Activated B cell treated with CpG ODN at 0.5 μM for 24 hours (primary cell): Measurements from ENCODE around the gene CDRT4. TPM values are rescaled to one million over a fixed set of nuclear protein-coding genes. Genes with fewer than 3 reads are reported as not detected.

Source experiments
- ATAC-seq: fragments of 200-7000 bp; cut with Tn5 transposase; one replicate; pipeline ENCODE4 v1.10.0; 2021; ENCODE audit warnings: low read depth, mild to moderate bottlenecking, moderate library complexity
- CTCF ChIA-PET: fragments of 350-600 bp; sonication (Branson Sonifier 250); formaldehyde crosslinking; loops from one replicate; lab custom pipeline; 2021; ENCODE audit warnings: antibody characterized with exemption; lab: Charles Lee
- POLR2A ChIA-PET: fragments of 350-600 bp; sonication (Branson Sonifier 250); formaldehyde crosslinking; loops from one replicate; lab custom pipeline; 2021; ENCODE audit warnings: antibody characterized with exemption; lab: Charles Lee
- DNase-seq: peaks from one replicate; pipeline ENCODE4 v3.0.0; 2022
- H3K27ac Mint-ChIP-seq: one replicate; pipeline ENCODE4 v1.8.0; 2020; ENCODE audit warnings: mixed read lengths
- H3K27me3 Mint-ChIP-seq: one replicate; pipeline ENCODE4 v1.8.0; 2021; ENCODE audit warnings: mixed read lengths
- H3K36me3 Mint-ChIP-seq: one replicate; pipeline ENCODE4 v1.8.0; 2021; ENCODE audit warnings: low read depth, mixed read lengths
- H3K4me1 Mint-ChIP-seq: one replicate; pipeline ENCODE4 v1.8.0; 2021; ENCODE audit warnings: mixed read lengths
- H3K4me3 Mint-ChIP-seq: one replicate; pipeline ENCODE4 v1.8.0; 2020; ENCODE audit warnings: mild to moderate bottlenecking, mixed read lengths
- H3K9me3 Mint-ChIP-seq: one replicate; pipeline ENCODE4 v1.8.0; 2020; ENCODE audit warnings: mixed read lengths
- intact Hi-C: fragments of 100-400 bp; cut with micrococcal nuclease; formaldehyde crosslinking; loops from one replicate; pipeline ENCODE4 v1.15.1; 2024
- total RNA-seq: library from RNA; stranded (reverse); gene quantifications from 2 replicates; pipeline ENCODE4 v1.2.3, GENCODE V29; 2022
- TF ChIP-seq, protein P1 (sequence below): fragments of 200-600 bp; IDR thresholded peaks from one replicate; pipeline ENCODE4 v1.8.0; 2022; ENCODE audit warnings: antibody characterized with exemption, mild to moderate bottlenecking

The CDRT4 gene
- total RNA-seq, 1 donor from 2014 or later, result 5.3 TPM

- no peak for ATAC-seq
- POLR2A ChIA-PET, result no interaction called here
- H3K4me3 Mint-ChIP-seq, result no peak overlapping the region
- DNase-seq, result no peak
- H3K27me3 Mint-ChIP-seq, result no peaks in the 10 kb centered on the region
- TF ChIP-seq, protein P1, sequence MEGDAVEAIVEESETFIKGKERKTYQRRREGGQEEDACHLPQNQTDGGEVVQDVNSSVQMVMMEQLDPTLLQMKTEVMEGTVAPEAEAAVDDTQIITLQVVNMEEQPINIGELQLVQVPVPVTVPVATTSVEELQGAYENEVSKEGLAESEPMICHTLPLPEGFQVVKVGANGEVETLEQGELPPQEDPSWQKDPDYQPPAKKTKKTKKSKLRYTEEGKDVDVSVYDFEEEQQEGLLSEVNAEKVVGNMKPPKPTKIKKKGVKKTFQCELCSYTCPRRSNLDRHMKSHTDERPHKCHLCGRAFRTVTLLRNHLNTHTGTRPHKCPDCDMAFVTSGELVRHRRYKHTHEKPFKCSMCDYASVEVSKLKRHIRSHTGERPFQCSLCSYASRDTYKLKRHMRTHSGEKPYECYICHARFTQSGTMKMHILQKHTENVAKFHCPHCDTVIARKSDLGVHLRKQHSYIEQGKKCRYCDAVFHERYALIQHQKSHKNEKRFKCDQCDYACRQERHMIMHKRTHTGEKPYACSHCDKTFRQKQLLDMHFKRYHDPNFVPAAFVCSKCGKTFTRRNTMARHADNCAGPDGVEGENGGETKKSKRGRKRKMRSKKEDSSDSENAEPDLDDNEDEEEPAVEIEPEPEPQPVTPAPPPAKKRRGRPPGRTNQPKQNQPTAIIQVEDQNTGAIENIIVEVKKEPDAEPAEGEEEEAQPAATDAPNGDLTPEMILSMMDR, result no peak
- no peak overlapping the region for H3K27ac Mint-ChIP-seq
- no peaks in the 10 kb centered on the region for H3K36me3 Mint-ChIP-seq
- H3K9me3 Mint-ChIP-seq, result no peaks in the 10 kb centered on the region
- intact Hi-C loops, result no loop called here
- CTCF ChIA-PET, result interaction anchor here (1.0 kb wide), 1 partner anchor 10 kb away, joined by 3 read pairs; no protein-coding TSS in a partner anchor
- no peaks in the 10 kb centered on the region for H3K4me1 Mint-ChIP-seq
These were observed 3.0 kb downstream of the CDRT4 start for GRCh38 chr17:15464231-15464985.

- intact Hi-C loops, result no loop called here
These were observed 4.2 kb downstream of the CDRT4 start for GRCh38 chr17:15462976-15463772.

GRCh38 chr17:15457723-15458094 is 9.7 kb downstream of the CDRT4 start:
- Mint-ChIP-seq H3K27ac (no peak overlapping the region), H3K4me1 (no peaks in the 10 kb centered on the region), H3K4me3 (no peak overlapping the region), H3K36me3 (no peaks in the 10 kb centered on the region), H3K9me3 (peaks cover 4% of the 10 kb centered on the region), H3K27me3 (no peaks in the 10 kb centered on the region)
- ATAC-seq (no peak), DNase-seq (no peak)
- intact Hi-C loops, result no loop called here
- CTCF ChIA-PET, result no interaction called here
- POLR2A ChIA-PET, result no interaction called here
- TF ChIP-seq, protein P1, result no peak

More at GRCh38 chr17:15462976-15463772, 4.2 kb downstream of the CDRT4 start:
- no peaks in the 10 kb centered on the region for H3K9me3 Mint-ChIP-seq
- ChIA-PET POLR2A (no interaction called here), CTCF (no interaction called here)
- H3K27me3 Mint-ChIP-seq, result no peaks in the 10 kb centered on the region
- ATAC-seq (no peak), DNase-seq (no peak)
- no peak overlapping the region for H3K4me3 Mint-ChIP-seq
- no peaks in the 10 kb centered on the region for H3K4me1 Mint-ChIP-seq
- H3K27ac Mint-ChIP-seq, result no peak overlapping the region
- TF ChIP-seq, protein P1, result no peak
- H3K36me3 Mint-ChIP-seq, result no peaks in the 10 kb centered on the region

- H3K36me3 Mint-ChIP-seq, result no peaks in the 10 kb centered on the region
- CTCF ChIA-PET, result no interaction called here
These were observed 10.3 kb downstream of the CDRT4 start for GRCh38 chr17:15456972-15457722.

More at GRCh38 chr17:15456972-15457722, 10.3 kb downstream of the CDRT4 start:
- no peak overlapping the region for H3K4me3 Mint-ChIP-seq
- TF ChIP-seq, protein P1, result no peak
- POLR2A ChIA-PET, result no interaction called here
- H3K9me3 Mint-ChIP-seq, result peaks cover 4% of the 10 kb centered on the region
- no peaks in the 10 kb centered on the region for H3K27me3 Mint-ChIP-seq
- no peak for ATAC-seq
- no peak overlapping the region for H3K27ac Mint-ChIP-seq
- H3K4me1 Mint-ChIP-seq, result no peaks in the 10 kb centered on the region
- no peak for DNase-seq
- intact Hi-C loops, result no loop called here
